ENCODE measurements around the gene GIN1.

DNA sequence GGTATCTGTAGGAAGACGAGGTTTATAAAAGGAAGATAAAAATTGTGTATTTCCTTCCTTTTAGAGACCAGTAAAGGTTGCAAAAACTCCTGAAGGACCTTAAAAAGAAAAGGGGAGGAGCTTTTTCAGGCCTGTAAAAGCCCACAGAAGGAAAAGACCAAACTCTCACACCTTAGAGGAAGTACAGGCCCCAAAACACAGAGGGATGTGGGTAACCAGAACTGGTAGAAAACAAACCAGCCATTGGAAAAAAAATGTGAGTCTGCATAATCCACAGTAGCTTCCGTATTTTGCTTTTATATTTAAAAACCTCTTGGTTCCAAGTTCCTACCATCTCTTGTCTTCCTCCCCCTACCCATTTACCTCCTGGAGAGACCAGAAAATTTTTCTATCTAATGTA is 8.5 kb downstream of the GIN1 start:
- TF ChIP-seq, protein P1, sequence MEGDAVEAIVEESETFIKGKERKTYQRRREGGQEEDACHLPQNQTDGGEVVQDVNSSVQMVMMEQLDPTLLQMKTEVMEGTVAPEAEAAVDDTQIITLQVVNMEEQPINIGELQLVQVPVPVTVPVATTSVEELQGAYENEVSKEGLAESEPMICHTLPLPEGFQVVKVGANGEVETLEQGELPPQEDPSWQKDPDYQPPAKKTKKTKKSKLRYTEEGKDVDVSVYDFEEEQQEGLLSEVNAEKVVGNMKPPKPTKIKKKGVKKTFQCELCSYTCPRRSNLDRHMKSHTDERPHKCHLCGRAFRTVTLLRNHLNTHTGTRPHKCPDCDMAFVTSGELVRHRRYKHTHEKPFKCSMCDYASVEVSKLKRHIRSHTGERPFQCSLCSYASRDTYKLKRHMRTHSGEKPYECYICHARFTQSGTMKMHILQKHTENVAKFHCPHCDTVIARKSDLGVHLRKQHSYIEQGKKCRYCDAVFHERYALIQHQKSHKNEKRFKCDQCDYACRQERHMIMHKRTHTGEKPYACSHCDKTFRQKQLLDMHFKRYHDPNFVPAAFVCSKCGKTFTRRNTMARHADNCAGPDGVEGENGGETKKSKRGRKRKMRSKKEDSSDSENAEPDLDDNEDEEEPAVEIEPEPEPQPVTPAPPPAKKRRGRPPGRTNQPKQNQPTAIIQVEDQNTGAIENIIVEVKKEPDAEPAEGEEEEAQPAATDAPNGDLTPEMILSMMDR (IDR thresholded peaks at IDR 0.05) = no peak
- TF ChIP-seq ZFX (IDR thresholded peaks at IDR 0.05; ENCODE audit: borderline replicate concordance) = no peak

All from 22Rv1 (cell line).